Thyroid gland (tissue), 4 donors: Measurements from ENCODE around the gene BARD1.

Experiments
- POLR2A ChIP-seq, 2 donors: fragments of 450-650 bp; IDR thresholded peaks; one replicate each; pipeline ENCODE4 v1.6.1; 2017; ENCODE audit warnings: antibody characterized with exemption in 2 of 2, mild to moderate bottlenecking in 2 of 2, moderate library complexity in 1 of 2
- TF ChIP-seq, protein P1 (sequence below), 6 experiments: fragments of 200-600 bp in 3 of 6; fragments of 450-650 bp in 3 of 6; sonication (generic) in 3 of 6; IDR thresholded peaks; one replicate each; pipeline ENCODE4 v1.5.1; 2016 to 2019; ENCODE audit warnings: antibody characterized with exemption in 6 of 6, mild to moderate bottlenecking in 2 of 6, inconsistent platforms in 1 of 6, moderate library complexity in 1 of 6

DNA sequence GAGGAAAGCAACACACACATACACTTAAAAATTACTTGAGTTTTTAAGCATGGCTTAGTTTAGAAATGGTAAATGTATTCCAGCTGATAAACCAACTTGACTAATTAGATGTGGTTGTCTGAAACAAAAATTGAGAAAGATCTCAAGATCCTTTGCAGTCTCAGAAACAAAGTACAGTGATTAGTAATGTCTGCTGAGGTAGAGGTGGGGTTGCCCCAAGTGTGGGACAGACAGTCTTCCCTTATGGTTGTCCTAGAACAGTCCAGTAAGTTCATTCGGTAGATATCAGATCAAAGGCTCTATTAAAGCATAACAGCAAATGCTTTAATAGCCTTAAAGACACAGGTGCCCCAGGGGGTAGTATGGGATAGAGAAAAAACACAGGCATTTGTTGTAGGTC lies 94.5 kb downstream of the BARD1 start:
- TF ChIP-seq, protein P1, sequence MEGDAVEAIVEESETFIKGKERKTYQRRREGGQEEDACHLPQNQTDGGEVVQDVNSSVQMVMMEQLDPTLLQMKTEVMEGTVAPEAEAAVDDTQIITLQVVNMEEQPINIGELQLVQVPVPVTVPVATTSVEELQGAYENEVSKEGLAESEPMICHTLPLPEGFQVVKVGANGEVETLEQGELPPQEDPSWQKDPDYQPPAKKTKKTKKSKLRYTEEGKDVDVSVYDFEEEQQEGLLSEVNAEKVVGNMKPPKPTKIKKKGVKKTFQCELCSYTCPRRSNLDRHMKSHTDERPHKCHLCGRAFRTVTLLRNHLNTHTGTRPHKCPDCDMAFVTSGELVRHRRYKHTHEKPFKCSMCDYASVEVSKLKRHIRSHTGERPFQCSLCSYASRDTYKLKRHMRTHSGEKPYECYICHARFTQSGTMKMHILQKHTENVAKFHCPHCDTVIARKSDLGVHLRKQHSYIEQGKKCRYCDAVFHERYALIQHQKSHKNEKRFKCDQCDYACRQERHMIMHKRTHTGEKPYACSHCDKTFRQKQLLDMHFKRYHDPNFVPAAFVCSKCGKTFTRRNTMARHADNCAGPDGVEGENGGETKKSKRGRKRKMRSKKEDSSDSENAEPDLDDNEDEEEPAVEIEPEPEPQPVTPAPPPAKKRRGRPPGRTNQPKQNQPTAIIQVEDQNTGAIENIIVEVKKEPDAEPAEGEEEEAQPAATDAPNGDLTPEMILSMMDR (IDR thresholded peaks at IDR 0.05), result no peak
- no peak for TF ChIP-seq POLR2A (IDR thresholded peaks at IDR 0.05)
